ENCODE results near the gene RAB7A.

- no peak for TF ChIP-seq CTCF (IDR thresholded peaks at IDR 0.05)
- no peak for TF ChIP-seq BHLHE40 (IDR thresholded peaks at IDR 0.05; ENCODE audit: low read depth, low read length)
- TF ChIP-seq RCOR1 (IDR thresholded peaks at IDR 0.05; ENCODE audit: low read depth, low read length): no peak
- TF ChIP-seq RAD21 (conservative IDR thresholded peaks at IDR 0.05 in 1 of 2, IDR thresholded peaks at IDR 0.05 in 1 of 2): no peak
- no peak for TF ChIP-seq HOXA7 (CRISPR knock-in tag; IDR thresholded peaks at IDR 0.05)
- TF ChIP-seq EP300 (IDR thresholded peaks at IDR 0.05): no peak
- TF ChIP-seq POLR2A (IDR thresholded peaks at IDR 0.05; ENCODE audit: low read length): no peak
- TF ChIP-seq POLR2AphosphoS2 (conservative IDR thresholded peaks at IDR 0.05; ENCODE audit: low read length): no peak
- TF ChIP-seq ESRRA (IDR thresholded peaks at IDR 0.05; ENCODE audit: borderline replicate concordance, low read length): no peak
- TF ChIP-seq REST (IDR thresholded peaks at IDR 0.05): no peak
- TF ChIP-seq MAX (IDR thresholded peaks at IDR 0.05): no peak
- no peak for TF ChIP-seq JUN (IDR thresholded peaks at IDR 0.05)
- TF ChIP-seq MAFK (IDR thresholded peaks at IDR 0.05; ENCODE audit: partially characterized antibody): no peak
Measured at GRCh38 chr3:128848936-128849335, 123.0 kb downstream of the RAB7A start.
